Heart right ventricle (tissue), 16 donors: ENCODE data around the gene RAP1GAP2. TPM values are rescaled to one million over a fixed set of nuclear protein-coding genes. Genes with fewer than 3 reads are reported as not detected.
"Not testable (repeated sequence)": the region's sequence is repeated elsewhere in the genome, so short reads cannot be mapped to it uniquely, and the experiment has no call there.

Experiments used
- ATAC-seq, 8 donors: fragments of 200-7000 bp; cut with Tn5 transposase; one replicate each; pipeline ENCODE4 v1.9.1; 2020; ENCODE audit warnings: mild to moderate bottlenecking in 8 of 8, moderate library complexity in 8 of 8, moderate number of reproducible peaks in 1 of 8
- DNase-seq, 2 donors: peaks; one replicate each; pipeline ENCODE4 v3.0.0-alpha.2; 2020
- H3K27ac ChIP-seq, 10 donors: fragments of 200-600 bp; sonication (generic) in 2 of 10; one replicate each; pipeline versions ENCODE4 v1.5.0 to v1.8.0; 2020 to 2022; ENCODE audit warnings: mild to moderate bottlenecking in 3 of 10
- H3K27me3 ChIP-seq, 7 donors: fragments of 200-600 bp; one replicate each; pipeline ENCODE4 v1.8.0; 2021 to 2022; ENCODE audit warnings: mild to moderate bottlenecking in 2 of 7
- H3K36me3 ChIP-seq, 9 donors: fragments of 200-600 bp; sonication (generic) in 1 of 9; one replicate each; pipeline versions ENCODE4 v1.5.0 to v1.8.0; 2020 to 2022; ENCODE audit warnings: mild to moderate bottlenecking in 2 of 9
- H3K4me1 ChIP-seq, 9 donors: fragments of 200-600 bp; sonication (generic) in 1 of 9; one replicate each; pipeline versions ENCODE4 v1.5.0 to v1.8.0; 2020 to 2022; ENCODE audit warnings: mild to moderate bottlenecking in 4 of 9
- H3K4me3 ChIP-seq, 10 donors: fragments of 200-600 bp; sonication (generic) in 2 of 10; one replicate each; pipeline versions ENCODE4 v1.5.0 to v1.8.0; 2020 to 2022; ENCODE audit warnings: mild to moderate bottlenecking in 7 of 10, moderate library complexity in 2 of 10
- H3K9me3 ChIP-seq, 11 donors: fragments of 200-600 bp in 10 of 11; sonication (generic) in 2 of 11; one replicate each; pipeline versions ENCODE4 v1.5.0 to v1.8.0; 2013 to 2022; ENCODE audit warnings: mild to moderate bottlenecking in 2 of 11, control low read depth in 1 of 11, moderate library complexity in 1 of 11
- CTCF ChIP-seq, 9 donors: fragments of 200-600 bp; sonication (generic) in 2 of 9; IDR thresholded peaks; one replicate each; pipeline versions ENCODE4 v1.5.0 to v1.8.0; 2021 to 2022; ENCODE audit warnings: antibody characterized with exemption in 9 of 9, mild to moderate bottlenecking in 5 of 9, moderate library complexity in 1 of 9
- WGBS, 2 donors: extraction: QIAGEN DNeasy Blood & Tissue Kit; methylation state at CpG; one replicate each; pipeline ENCODE4 v1.1.7; 2013; ENCODE audit warnings: inconsistent platforms in 1 of 2; 5-methylcytosine and 5-hydroxymethylcytosine counted together
- intact Hi-C, 10 donors: fragments of 100-400 bp; cut with DNase I; formaldehyde crosslinking; loops; one replicate each; pipeline versions ENCODE4 v1.11.1 to v1.14.2; 2022
- polyA plus RNA-seq, 2 donors: library from polyadenylated mRNA; stranded (reverse); fragments of 200-250 nt; gene quantifications; one replicate each; pipeline ENCODE4 v1.2.3, GENCODE V29; 2013
- total RNA-seq, 10 donors: library from RNA; stranded (reverse); fragmentation: NEBNext Ultra II Directional in 3 of 10; extraction: Animal tissue kit (Norgen Biotek cat#: 25700) in 3 of 10; gene quantifications; one replicate each; pipeline versions ENCODE4 v1.2.1 to v1.2.4, GENCODE V29; 2021 to 2023
- donor health status: Arrhythmogenic right ventricular cardiomyopathy.
- donor health status: ischemic (EF 13 %, LVEDD 7.1; RV severe dilation, severe dysfunction).
- donor health status: healthy with polysubstance abuse.
- donor health status: DM: no; HTN: yes; CAD: no.
- donor health status: DM: no; HTN: no; CAD: no.
- donor health status: ischemic (EF 25% LVEDD 6.9; RV normal size, moderate dysfunction).
- donor health status: ischemic (EF 25% LVEDD 5.7; RV mildly dilated, moderate dysfunction).
- donor health status: healthy.
- donor health status: DM: yes; HTN: yes; CAD: no.
- donor health status: Ischemic cardiomyopathy.
- donor health status: ischemic (EF 35%, LVEDD 5.7; RV mildly dilated, moderate dysfunction).
- donor health status: nonischemic (EF 11% LVEDD 7.7; RV severe dilation, severe dysfunction).
- donor health status: DM: yes; HTN: yes; CAD: no.
- donor health status: PGD.
- donor health status: ischemic (EF 29% LVEDD 5.4; RV normal size, mild dysfunction).
- donor health status: nonischemic (EF 23%, LVEDD 6.1; RV moderate dilation, normal function).

The RAP1GAP2 gene
- total and polyA plus RNA-seq, 12 donors: 9.5 to 51.3 (median 34.6) TPM

GRCh38 chr17:2782055-2782454, 14.2 kb upstream of the RAP1GAP2 start:
- Histone ChIP-seq H3K4me1 (peaks cover 0 to 10% (median 0%) of the 10 kb centered on the region in 9 donors), H3K9me3 (peaks cover 0 to 4% (median 0%) of the 10 kb centered on the region in 11 donors), H3K4me3 (no peak overlapping the region), H3K36me3 (no peaks in the 10 kb centered on the region), H3K27me3 (peaks cover 0 to 34% (median 17%) of the 10 kb centered on the region in 7 donors), H3K27ac (no peak overlapping the region)
- ATAC-seq: no peak
- no peak for DNase-seq
- intact Hi-C loops: no loop called here
- no peak for TF ChIP-seq CTCF (IDR thresholded peaks at IDR 0.05)
- WGBS, 2 donors: 42 to 44% methylated on average over 6 of the region's 6 CpGs

GRCh38 chr17:2783310-2784030, 12.8 kb upstream of the RAP1GAP2 start:
- DNase-seq (no peak), ATAC-seq (no peak)
- Histone ChIP-seq H3K27me3 (peaks cover 0 to 22% (median 4%) of the 10 kb centered on the region in 7 donors), H3K9me3 (peaks cover 0 to 4% (median 0%) of the 10 kb centered on the region in 11 donors), H3K4me1 (peaks cover 0 to 9% (median 0%) of the 10 kb centered on the region in 9 donors), H3K4me3 (no peak overlapping the region), H3K36me3 (no peaks in the 10 kb centered on the region), H3K27ac (no peak overlapping the region)
- 85 to 93% methylated on average over 4 of the region's 4 CpGs for WGBS, 2 donors
- no peak for TF ChIP-seq CTCF (IDR thresholded peaks at IDR 0.05)
- intact Hi-C loops: no loop called here

GRCh38 chr17:2784864-2785263, 11.4 kb upstream of the RAP1GAP2 start:
- TF ChIP-seq CTCF (IDR thresholded peaks at IDR 0.05): no peak
- DNase-seq (no peak), ATAC-seq (no peak)
- Histone ChIP-seq H3K27ac (no peak overlapping the region), H3K27me3 (peaks cover 0 to 11% (median 0%) of the 10 kb centered on the region in 7 donors), H3K4me1 (peaks cover 0 to 9% (median 0%) of the 10 kb centered on the region in 9 donors), H3K36me3 (no peaks in the 10 kb centered on the region), H3K9me3 (peaks cover 0 to 4% (median 0%) of the 10 kb centered on the region in 11 donors), H3K4me3 (no peak overlapping the region)
- 86 to 88% methylated on average over 8 of the region's 8 CpGs for WGBS, 2 donors
- intact Hi-C loops: no loop called here

- WGBS, 2 donors: 74 to 79% methylated on average over 12 of the region's 12 CpGs
- not testable (repeated sequence) for H3K9me3 ChIP-seq
Observed at GRCh38 chr17:2785376-2785775, 10.9 kb upstream of the RAP1GAP2 start.

More at GRCh38 chr17:2785376-2785775, 10.9 kb upstream of the RAP1GAP2 start:
- H3K36me3 ChIP-seq, ATAC-seq, DNase-seq, H3K4me3 ChIP-seq, H3K27ac ChIP-seq, intact Hi-C loops: not testable (repeated sequence)
- Histone ChIP-seq H3K27me3 (peaks cover 0 to 11% (median 2%) of the 10 kb centered on the region in 7 donors), H3K4me1 (peaks cover 0 to 12% (median 0%) of the 10 kb centered on the region in 9 donors)
